NCI-H2081 (cell line): ENCODE results near the gene NHS.

Experiments
- DNase-seq, 2 experiments: peaks; one replicate each; lab custom pipeline; 2025; lab: John Stamatoyannopoulos, UW

Gene NHS

DNA sequence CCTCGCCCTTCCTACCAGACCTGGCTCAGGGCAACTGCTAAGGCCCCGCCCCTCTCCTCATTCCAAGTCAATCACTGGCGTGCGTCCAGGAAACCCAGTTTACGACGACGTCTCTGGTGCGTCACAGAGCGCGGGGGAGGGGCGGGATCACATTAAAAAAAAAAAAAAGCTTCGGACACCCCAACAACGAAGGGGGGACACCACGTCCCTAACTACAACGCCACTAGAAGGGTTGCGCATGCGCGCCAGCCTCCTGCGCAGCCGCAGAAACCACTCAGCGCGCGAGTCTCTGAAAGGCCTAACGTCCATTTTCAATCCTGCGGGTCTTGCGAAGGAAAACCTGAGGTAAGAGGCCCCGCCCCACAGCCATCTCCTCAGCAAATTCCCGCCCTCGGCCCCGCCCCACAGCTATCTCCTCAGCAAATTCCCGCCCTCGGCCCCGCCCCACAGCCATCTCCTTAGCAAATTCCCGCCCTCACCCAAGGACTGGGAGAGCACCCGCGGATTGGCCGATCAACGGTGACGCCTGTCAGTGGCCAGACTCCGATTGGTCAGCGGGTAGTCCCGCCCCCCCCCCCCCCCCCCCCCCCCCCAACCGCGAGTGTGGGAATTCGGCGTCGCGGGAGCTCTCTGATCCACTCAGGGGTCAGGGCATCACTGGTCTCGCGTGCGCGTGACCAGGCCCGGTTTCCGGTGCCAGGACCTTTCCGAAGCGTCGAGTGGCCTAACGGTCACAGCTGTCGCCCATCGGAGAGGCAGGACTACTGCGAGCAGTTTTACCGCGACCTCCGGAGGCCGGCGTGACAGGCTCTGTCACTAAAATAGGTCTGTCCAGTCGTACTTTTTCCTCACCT lies 362.1 kb downstream of the NHS start, which contains the start of gene SCML1:
SCML1 (plus strand) TSS at position 638 of the 854 bp plus-strand sequence. CDS start 6,694 bp downstream, outside the sequence.
- peak; percentile 97 to 99 for DNase-seq

GRCh38 chrX:17737710-17737985 lies 362.6 kb downstream of the NHS start:
- no peak for DNase-seq

DNA sequence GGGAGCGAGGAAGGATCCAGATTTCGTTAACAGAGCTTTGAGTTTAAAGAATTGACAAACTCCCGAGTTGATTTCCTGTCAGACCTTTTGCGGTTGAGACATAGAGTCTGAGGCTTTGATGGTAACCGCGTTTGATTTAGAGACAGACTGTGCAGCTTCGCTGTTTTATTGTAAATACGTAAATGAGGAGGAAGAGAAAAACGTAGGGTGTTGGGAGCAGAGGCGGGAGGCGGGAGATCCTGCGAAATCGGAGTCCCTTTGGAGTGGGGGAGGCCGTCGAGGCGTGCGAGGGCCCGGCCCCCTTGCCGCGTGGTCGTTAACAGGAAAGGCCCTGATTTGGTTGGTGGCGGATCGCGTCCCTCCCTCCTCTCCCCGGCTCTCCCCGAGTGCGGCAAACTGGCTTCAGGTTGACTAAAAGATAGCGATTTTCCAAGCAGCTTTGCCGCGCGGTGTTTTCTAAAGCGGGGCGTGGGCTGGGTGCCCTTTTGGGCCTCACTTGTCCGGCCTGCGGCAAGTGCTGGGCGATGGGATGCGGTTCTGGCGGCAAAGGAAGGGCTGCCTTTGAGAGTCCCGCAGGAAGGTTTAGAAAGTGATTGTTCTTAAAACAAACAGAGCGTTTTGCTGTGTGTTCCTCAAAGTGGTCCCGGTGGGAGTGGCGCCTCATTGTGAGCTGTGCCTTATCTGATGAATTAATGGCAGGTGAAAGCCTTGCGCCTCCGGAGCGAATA lies 363.1 kb downstream of the NHS start:
- DNase-seq = peak; percentile 33 to 63

DNA sequence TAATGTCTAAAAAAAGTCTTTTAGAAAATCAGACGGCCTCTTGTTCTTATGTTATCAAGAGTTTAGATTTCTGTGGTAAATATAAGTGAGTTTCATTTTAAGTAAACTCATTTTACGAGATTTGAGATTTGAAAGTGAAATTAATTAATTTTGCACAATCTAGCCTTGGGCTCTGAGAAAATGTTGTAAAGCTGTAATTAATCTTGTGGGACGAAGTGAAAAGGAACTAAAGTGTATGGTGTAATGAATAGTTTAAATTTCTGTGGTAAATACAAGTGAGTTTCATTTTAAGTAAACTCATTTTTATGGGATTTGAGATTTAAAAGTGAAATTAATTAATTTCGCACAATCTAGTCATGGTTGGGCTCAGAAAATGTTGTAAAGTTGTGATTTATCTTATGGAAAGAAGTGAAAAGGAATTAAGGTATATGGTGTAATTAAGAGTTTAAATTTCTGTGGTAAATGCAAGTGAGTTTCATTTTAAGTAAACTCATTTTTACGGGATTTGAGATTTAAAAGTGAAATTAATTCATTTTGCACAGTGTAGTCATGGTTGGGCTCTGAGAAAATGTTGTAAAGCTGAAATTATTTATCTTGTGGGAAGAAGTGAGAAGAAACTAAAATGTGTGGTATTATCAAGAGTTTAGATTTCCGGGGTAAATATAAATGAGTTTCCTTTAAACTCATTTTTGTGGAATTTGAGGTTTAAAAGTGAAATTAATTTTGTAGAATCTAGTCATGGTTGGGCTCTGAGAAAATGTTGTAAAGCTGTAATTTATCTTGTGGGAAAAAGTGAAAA lies 363.9 kb downstream of the NHS start:
- no peak for DNase-seq

GRCh38 chrX:17740137-17741122 lies 365.4 kb downstream of the NHS start:
- no peak for DNase-seq

DNA sequence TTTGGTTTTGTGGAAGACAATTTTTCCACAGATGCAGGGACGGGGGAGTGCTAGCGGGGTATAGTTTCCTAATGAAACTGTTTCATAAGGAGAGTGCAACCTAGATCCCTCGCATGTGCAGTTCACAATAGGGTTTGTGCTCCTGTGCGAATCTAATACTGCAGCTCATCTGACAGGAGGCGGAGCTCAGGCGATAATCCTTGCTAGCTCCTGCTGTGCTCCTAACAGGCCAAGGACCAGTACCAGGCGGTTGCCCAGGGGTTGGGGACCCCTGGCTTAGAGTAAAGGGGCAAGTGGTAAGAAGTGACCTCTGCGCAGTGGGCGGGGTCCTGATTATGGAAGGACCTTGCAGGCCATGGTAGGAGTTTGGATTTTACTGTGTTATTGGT lies 366.1 kb downstream of the NHS start:
- no peak for DNase-seq

DNA sequence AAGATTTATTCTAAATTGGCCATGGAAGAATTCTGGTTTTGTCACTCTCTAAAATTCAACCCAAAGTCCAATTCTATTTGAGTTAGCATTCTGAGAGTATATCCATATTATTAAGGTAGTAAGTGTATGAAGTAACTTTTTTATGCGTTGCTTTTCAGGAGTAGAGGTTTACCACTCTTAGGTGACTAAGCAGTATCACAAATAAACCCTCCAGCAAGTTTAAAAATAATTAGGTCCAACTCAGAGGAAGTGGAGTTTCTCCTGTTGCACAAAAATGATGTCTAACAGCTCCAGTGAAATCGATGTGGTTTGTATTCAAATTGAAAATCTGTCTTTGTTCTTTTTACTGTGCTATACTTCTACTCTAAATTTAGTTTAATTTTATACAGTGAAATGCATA lies 368.9 kb downstream of the NHS start:
- no peak for DNase-seq

DNA sequence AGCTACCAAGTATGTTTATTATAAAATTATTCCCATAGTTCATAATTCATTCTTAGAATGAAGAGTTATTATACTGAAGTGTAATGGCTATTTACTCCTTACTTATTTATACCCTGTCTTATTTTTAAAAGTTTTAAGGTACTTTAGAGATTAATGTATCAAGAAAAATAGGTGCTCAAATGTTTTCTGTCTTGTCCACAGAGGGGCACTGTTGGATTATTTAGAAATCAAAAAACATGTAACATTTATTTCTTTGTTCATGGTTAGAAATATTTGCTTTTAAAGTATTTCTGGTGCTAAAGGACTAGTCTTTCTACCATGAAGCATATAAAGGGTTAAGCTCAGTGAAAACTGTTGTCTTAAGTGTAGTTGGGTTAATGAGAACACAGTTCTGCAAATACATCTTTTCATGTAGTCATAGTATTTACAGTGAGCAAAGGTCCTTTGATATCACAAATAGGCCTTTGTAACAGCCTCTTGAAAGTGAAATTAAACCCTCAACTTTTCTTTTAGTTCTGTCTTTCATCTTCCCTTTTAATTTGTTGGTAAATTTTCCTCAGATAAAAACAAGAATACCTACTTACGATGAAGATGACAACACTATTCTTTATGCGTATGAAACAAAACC lies 370.0 kb downstream of the NHS start:
- DNase-seq = peak in 1 of 2 experiments; percentile 2

DNA sequence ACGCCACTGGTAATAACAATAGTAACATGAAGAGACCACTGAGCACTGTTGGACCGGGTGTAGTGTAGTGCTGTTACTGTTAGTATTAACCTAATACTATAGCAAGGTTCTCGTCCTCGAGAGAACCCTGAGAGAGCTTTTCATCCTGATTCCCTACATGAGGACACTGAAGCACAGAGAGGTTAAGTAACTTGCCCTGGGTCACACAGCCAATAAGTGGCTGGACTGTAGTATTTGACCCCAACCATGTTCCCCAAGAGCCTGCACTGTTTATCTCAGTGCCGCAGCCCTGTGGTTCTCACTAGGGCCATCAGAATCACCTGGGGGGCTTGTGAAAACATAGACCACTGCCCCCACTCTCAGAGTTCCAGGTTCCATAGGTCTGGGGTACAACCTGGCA lies 372.7 kb downstream of the NHS start:
- no peak for DNase-seq

GRCh38 chrX:17748684-17749083 lies 373.7 kb downstream of the NHS start:
- no peak for DNase-seq

GRCh38 chrX:17750436-17750835 lies 375.4 kb downstream of the NHS start:
- DNase-seq = no peak

DNA sequence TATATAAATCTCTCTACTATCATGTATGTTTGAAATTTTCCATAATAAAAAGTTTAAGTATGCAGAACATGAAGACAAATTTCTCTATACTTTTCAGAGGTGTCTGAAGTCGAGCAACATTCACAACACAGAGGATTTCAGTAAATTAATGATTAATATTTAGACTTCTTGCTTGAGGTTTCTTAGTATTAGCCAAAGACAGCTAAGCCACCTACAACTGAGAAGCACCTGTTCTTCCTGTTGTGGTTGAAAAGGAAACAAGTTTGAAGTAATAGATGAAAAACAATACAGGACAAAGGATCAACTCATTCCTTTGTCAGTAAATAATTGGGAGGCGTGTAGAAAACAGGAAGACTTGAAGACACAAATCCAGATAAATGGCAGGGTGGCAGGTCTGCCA lies 383.4 kb downstream of the NHS start:
- no peak for DNase-seq

GRCh38 chrX:17759990-17760389 lies 385.0 kb downstream of the NHS start:
- DNase-seq = no peak

GRCh38 chrX:17767734-17768133 lies 392.7 kb downstream of the NHS start:
- no peak for DNase-seq

DNA sequence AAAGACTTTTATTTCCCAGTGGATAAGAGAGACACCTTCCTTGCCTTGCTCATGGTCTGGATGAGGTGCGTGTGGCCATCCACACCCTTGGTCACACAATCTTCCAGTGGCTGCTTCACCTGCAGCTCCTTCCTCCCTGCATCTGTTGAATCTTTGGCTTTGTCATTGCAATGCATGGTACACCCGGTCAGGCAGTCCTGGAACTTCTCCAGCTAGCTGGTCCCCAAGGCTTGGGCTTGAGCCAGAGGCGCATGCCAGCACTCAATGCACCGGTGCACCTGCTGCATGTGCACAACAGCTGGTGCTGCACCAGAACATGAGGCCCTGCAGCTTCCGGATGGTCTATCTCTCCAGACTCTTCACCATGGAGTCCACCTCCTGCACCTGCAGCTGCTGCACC lies 394.0 kb downstream of the NHS start:
- DNase-seq = no peak

- no peak for DNase-seq
Observed at GRCh38 chrX:17769701-17770269, 394.8 kb downstream of the NHS start.

DNA sequence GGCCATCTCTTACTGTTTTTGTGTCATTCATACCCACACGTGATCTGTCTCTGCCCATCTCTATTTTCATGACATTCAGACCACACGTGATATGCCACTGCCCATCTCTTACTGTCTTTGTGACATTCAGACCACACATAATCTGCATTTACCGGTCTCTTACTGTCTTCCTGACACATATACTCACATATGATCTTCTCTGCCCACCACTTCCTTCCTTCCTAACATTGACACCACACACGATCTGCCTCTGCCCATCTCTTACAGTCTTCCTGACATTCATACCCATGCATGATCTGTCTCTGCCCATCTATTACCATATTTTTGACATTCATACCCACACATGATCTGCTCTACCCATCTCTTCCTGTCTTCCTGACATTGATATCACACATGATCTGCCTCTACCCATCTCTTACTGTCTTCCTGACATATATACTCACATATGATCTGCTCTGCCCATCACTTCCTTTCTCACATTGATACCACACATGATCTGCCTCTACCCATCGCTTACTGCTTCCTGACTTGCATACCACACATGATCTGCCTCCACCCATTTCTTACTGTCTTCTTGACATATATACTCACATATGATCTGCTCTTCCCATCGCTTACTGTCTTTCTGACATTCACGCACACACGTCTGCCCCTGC lies 398.3 kb downstream of the NHS start:
- no peak for DNase-seq

GRCh38 chrX:17774053-17774452 lies 399.1 kb downstream of the NHS start:
- DNase-seq = no peak

GRCh38 chrX:17778997-17779396 lies 404.0 kb downstream of the NHS start:
- DNase-seq = no peak

DNA sequence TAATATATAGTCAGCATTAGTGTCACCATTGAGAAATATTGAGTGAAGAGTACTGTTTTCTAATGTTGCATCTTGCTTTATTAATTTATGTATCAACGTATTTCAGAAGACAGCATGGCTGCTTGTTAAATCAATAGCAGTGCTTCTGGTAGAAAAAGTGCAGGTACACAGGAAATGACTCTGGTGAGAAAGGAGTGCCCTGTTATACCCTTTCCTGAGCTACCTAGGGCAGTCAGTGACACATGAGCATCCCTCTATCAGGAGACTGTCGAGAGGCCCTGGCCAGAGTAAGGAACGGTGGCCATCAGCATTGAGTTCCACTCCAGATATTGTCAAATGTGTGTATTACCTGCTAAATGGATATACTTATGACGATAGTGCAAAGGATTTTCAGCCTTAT lies 404.4 kb downstream of the NHS start:
- DNase-seq = no peak
